K562 (cell line): Measurements from ENCODE around the gene C4orf36. TPM values are rescaled to one million over a fixed set of nuclear protein-coding genes. Genes with fewer than 3 reads are reported as not detected.
A peak's percentile ranks its signal among the peaks of the same experiment; 100 is the strongest.

Source experiments
- ATAC-seq: fragments of 200-7000 bp; cut with Tn5 transposase; 3 replicates; pipeline ENCODE4 v1.9.1; 2020; ENCODE audit warnings: moderate library complexity
- BruUV-seq: library from RNA; stranded (reverse); fragments of 400-500 nt; replicated peaks from 2 replicates; lab custom pipeline; 2021; lab: Mats Ljungman, UMichigan
- CTCF ChIA-PET: fragments of 300-600 bp; formaldehyde crosslinking; extraction: SDS; loops from one replicate; lab custom pipeline; 2021; ENCODE audit warnings: low intra/inter-chr PET ratio; lab: Yijun Ruan, JAX
- POLR2A ChIA-PET: fragments of 300-600, 350-650 bp; sonication (Branson Sonifier 250); formaldehyde crosslinking; extraction: SDS; loops from one replicate; lab custom pipeline; 2021; ENCODE audit warnings: antibody characterized with exemption, inconsistent platforms; lab: Yijun Ruan, JAX
- DNase-seq, 4 experiments: peaks; one replicate each; pipeline versions ENCODE4 v3.0.0 to v3.0.0-alpha.2; 2011 to 2018; ENCODE audit warnings: low spot score in 3 of 4, mixed read lengths in 3 of 4; ENCODE audit errors: extremely low read depth in 1 of 4
- FAIRE-seq: peaks from 2 replicates; lab custom pipeline; 2011; peaks lifted over from hg19 to GRCh38; lab: Jason Lieb, UNC
- H2AFZ ChIP-seq: 2 replicates; pipeline ENCODE4 v1.6.0; 2011; ENCODE audit warnings: low read depth, low read length, control low read depth, inconsistent platforms
- H3K27ac ChIP-seq: fragments of 200-600 bp; 3 replicates; pipeline ENCODE4 v1.8.0; 2011; ENCODE audit warnings: low read depth, mild to moderate bottlenecking, control low read depth, inconsistent platforms, low read length, moderate library complexity, mixed read lengths; ENCODE audit errors: extremely low read depth
- H3K27me3 ChIP-seq, 2 experiments: fragments of 300-600 bp in 1 of 2; 2 replicates in 1 of 2; 3 replicates in 1 of 2; pipeline versions ENCODE4 v1.6.0 to v1.8.0; 2011; ENCODE audit warnings: inconsistent platforms in 2 of 2, low read length in 2 of 2, mild to moderate bottlenecking in 1 of 2, mixed read lengths in 1 of 2, moderate library complexity in 1 of 2; ENCODE audit not compliant: control insufficient read depth in 2 of 2, insufficient read depth in 2 of 2
- H3K36me3 ChIP-seq: fragments of 300-600 bp; 3 replicates; pipeline ENCODE4 v1.8.0; 2011; ENCODE audit warnings: mild to moderate bottlenecking, low read length, inconsistent platforms; ENCODE audit not compliant: control insufficient read depth, insufficient read depth
- H3K4me1 ChIP-seq, 2 experiments: fragments of 200-600 bp in 1 of 2; replicated peaks in 1 of 2; 2 replicates in 1 of 2; 3 replicates in 1 of 2; pipeline versions ENCODE4 v1.5.1 to v1.8.0; 2011; ENCODE audit warnings: inconsistent platforms in 2 of 2, low read length in 2 of 2, mild to moderate bottlenecking in 1 of 2, mixed read lengths in 1 of 2, moderate library complexity in 1 of 2; ENCODE audit not compliant: control insufficient read depth in 2 of 2, insufficient read depth in 2 of 2
- H3K4me2 ChIP-seq: 2 replicates; pipeline ENCODE4 v1.6.1; 2011; ENCODE audit warnings: low read length, control low read depth, inconsistent platforms, mixed read lengths; ENCODE audit not compliant: insufficient read depth
- H3K4me3 ChIP-seq: fragments of 200-600 bp; sonication (generic), shearing (Covaris generic); 2 replicates; pipeline ENCODE4 v1.5.1; 2016; ENCODE audit warnings: control low read depth, inconsistent platforms
- H3K79me2 ChIP-seq: fragments of 200-600 bp; 3 replicates; pipeline ENCODE4 v1.8.0; 2011; ENCODE audit warnings: low read length, inconsistent platforms; ENCODE audit not compliant: control insufficient read depth, insufficient read depth
- H3K9ac ChIP-seq, 2 experiments: 2 replicates each; pipeline versions ENCODE4 v1.6.0 to v1.6.1; 2011; ENCODE audit warnings: low read depth in 2 of 2, low read length in 2 of 2, control low read depth in 1 of 2, inconsistent platforms in 1 of 2, mild to moderate bottlenecking in 1 of 2, mixed read lengths in 1 of 2; ENCODE audit not compliant: insufficient read depth in 1 of 2
- H3K9me1 ChIP-seq: one replicate; pipeline ENCODE4 v1.6.0; 2011; ENCODE audit warnings: inconsistent platforms, mild to moderate bottlenecking, low read length, moderate library complexity; ENCODE audit not compliant: control insufficient read depth, insufficient read depth
- H3K9me3 ChIP-seq: replicated peaks from 2 replicates; pipeline ENCODE4 v1.5.1; 2011; ENCODE audit warnings: low read depth, low read length, inconsistent platforms; ENCODE audit not compliant: control insufficient read depth, insufficient read depth
- H4K20me1 ChIP-seq: replicated peaks from 2 replicates; pipeline ENCODE4 v1.6.1; 2011; ENCODE audit warnings: low read length, inconsistent platforms, mixed read lengths; ENCODE audit not compliant: control insufficient read depth, insufficient read depth
- BRD4 ChIP-seq: fragments of 200-600 bp; sonication (generic); IDR thresholded peaks from 2 replicates; pipeline ENCODE4 v1.6.1; 2017; ENCODE audit warnings: inconsistent platforms
- C11orf30 ChIP-seq: fragments of 450-650 bp; IDR thresholded peaks from 2 replicates; pipeline ENCODE4 v1.6.1; 2016; ENCODE audit warnings: low read depth, mild to moderate bottlenecking
- FOXA3 ChIP-seq, 2 experiments: fragments of 450-650 bp in 1 of 2; sonication (generic) in 1 of 2; formaldehyde crosslinking; IDR thresholded peaks in 1 of 2; conservative IDR thresholded peaks in 1 of 2; 2 replicates each; pipeline versions ENCODE4 v1.4.0 to v1.8.0; 2020 to 2022; ENCODE audit warnings: mild to moderate bottlenecking in 2 of 2, missing genetic modification reagents in 1 of 2
- MAFG ChIP-seq: fragments of 450-650 bp; conservative IDR thresholded peaks from 2 replicates; pipeline ENCODE4 v1.6.1; 2016; ENCODE audit warnings: missing genetic modification characterization, missing compliant biosample characterization
- TAF15 ChIP-seq: fragments of 200-400 bp; formaldehyde crosslinking; IDR thresholded peaks from 2 replicates; pipeline ENCODE4 v1.6.1; 2017; ENCODE audit warnings: mild to moderate bottlenecking, low read depth, low read length, moderate library complexity
- ZNF316 ChIP-seq: fragments of 450-650 bp; IDR thresholded peaks from 2 replicates; pipeline ENCODE4 v1.6.1; 2016
- WGBS: fragments of 100-300 bp; shearing (Covaris generic); methylation state at CpG from one replicate; pipeline ENCODE4 v1.1.6; 2016; ENCODE audit warnings: low coverage, mixed read lengths; ENCODE audit not compliant: insufficient coverage; ENCODE audit errors: missing lambda C conversion rate; 5-methylcytosine and 5-hydroxymethylcytosine counted together
- in situ Hi-C: fragments of 300-500 bp; cut with MboI; formaldehyde crosslinking; loops from 4 replicates; pipeline ENCODE4 v1.15.0; 2018; ENCODE audit warnings: inconsistent platforms, mixed read lengths
- intact Hi-C: fragments of 100-400 bp; cut with micrococcal nuclease; formaldehyde crosslinking; loops from 2 replicates; pipeline ENCODE4 v1.14.2; 2022
- polyA plus RNA-seq, 8 experiments: library from polyadenylated mRNA; depleted of rRNA in 4 of 8; stranded (reverse) in 5 of 8; unstranded in 3 of 8; fragments of >200 nt; fragmentation: Nextera tagmentation in 2 of 8; fragmentation: Illumina TruSeq in 1 of 8; extraction: Ambion mirVana in 2 of 8; extraction: Trizol in 1 of 8; gene quantifications; 2 replicates each; pipeline versions ENCODE4 v1.2.1 to v1.2.3, GENCODE V29; 2011 to 2014; ENCODE audit warnings: inconsistent platforms in 1 of 8, missing spikeins in 1 of 8
- total RNA-seq, 7 experiments: library from RNA; depleted of rRNA in 6 of 7; stranded (reverse); fragments of >200 nt in 6 of 7; fragmentation: Illumina TruSeq in 2 of 7; extraction: Trizol in 2 of 7; gene quantifications; 2 replicates each; pipeline versions ENCODE4 v1.2.1 to v1.2.3, GENCODE V29; 2011 to 2021; ENCODE audit warnings: low replicate concordance in 1 of 7

The C4orf36 gene
- total and polyA plus RNA-seq, 9 of the 15 experiments (the other 6 are each of a cell fraction or from before 2014, with no cell fraction given): 0.14 to 0.45 (median 0.20) TPM; not detected in 5

DNA sequence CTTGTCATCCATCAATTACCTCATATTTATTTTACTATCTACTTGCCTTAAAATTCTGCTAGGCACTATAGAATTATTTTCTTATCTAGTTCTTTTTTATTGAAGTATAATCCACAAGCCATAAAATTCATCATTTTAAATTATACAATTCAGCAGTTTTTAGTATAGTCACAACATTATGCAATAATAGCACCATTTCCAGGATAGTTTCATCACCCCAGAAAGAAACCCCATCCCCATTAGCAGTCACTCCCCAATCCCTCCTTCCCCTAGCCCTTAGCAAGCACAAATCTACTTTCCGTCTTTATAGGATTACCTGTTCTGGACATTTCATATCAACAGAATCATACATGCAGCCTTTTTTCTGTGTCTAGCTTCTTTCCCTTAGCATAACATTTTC, 58.6 kb downstream of the C4orf36 start:
- ATAC-seq (no peak), FAIRE-seq (no peak), DNase-seq (no peak)
- H3K4me2 ChIP-seq: no peak overlapping the region
- H3K36me3 ChIP-seq: no peaks in the 10 kb centered on the region
- in situ Hi-C loops (no loop called here), intact Hi-C loops (no loop called here)
- H3K9ac ChIP-seq: no peak overlapping the region
- H2AFZ ChIP-seq: no peak overlapping the region
- H3K79me2 ChIP-seq: no peaks in the 10 kb centered on the region
- no peaks in the 10 kb centered on the region for H4K20me1 ChIP-seq
- no peaks in the 10 kb centered on the region for H3K9me3 ChIP-seq
- H3K27ac ChIP-seq: no peak overlapping the region
- ChIA-PET CTCF (no interaction called here), POLR2A (no interaction called here)
- no TSS peak for BruUV-seq
- H3K9me1 ChIP-seq: no peaks in the 10 kb centered on the region
- H3K27me3 ChIP-seq: no peaks in the 10 kb centered on the region; a peak in 1 of 5 replicates
- 17% methylated on average over 1 of the region's 1 CpG for WGBS
- H3K4me3 ChIP-seq: no peak overlapping the region
- peak; percentile 29 for TF ChIP-seq MAFG (tag)
- peak; percentile 39; the same call in 1 of the 2 replicates for TF ChIP-seq C11orf30
- no peak for TF ChIP-seq BRD4
- no peak for TF ChIP-seq FOXA3 (CRISPR knock-in tag; conservative IDR thresholded peaks at IDR 0.05 in 1 of 2, IDR thresholded peaks at IDR 0.05 in 1 of 2)
- TF ChIP-seq TAF15: no peak
- TF ChIP-seq ZNF316: peak; percentile 69
- no peaks in the 10 kb centered on the region for H3K4me1 ChIP-seq
